Kidney epithelial cell (primary cell): Measurements from ENCODE around the gene DST. TPM values are rescaled to one million over a fixed set of nuclear protein-coding genes. Genes with fewer than 3 reads are reported as not detected.

Experiments
- DNase-seq: peaks from one replicate; pipeline ENCODE4 v3.0.0-alpha.2; 2010; ENCODE audit warnings: low read depth
- H3K27me3 ChIP-seq: 2 replicates; pipeline ENCODE4 v1.6.0; 2011; ENCODE audit warnings: low read length; ENCODE audit not compliant: control insufficient read depth, insufficient read depth
- H3K36me3 ChIP-seq: 2 replicates; pipeline ENCODE4 v1.5.1; 2011; ENCODE audit warnings: low read length; ENCODE audit not compliant: control insufficient read depth, insufficient read depth
- H3K4me3 ChIP-seq: 2 replicates; pipeline ENCODE4 v1.5.1; 2011; ENCODE audit warnings: low read depth, mild to moderate bottlenecking, control low read depth, low read length
- total RNA-seq: library from RNA; depleted of rRNA; stranded (reverse); fragments of >200 nt; gene quantifications from 2 replicates; pipeline ENCODE4 v1.2.3, GENCODE V29; 2015
- TF ChIP-seq, protein P1 (sequence below): IDR thresholded peaks from 2 replicates; pipeline ENCODE4 v1.5.1; 2011; ENCODE audit warnings: mild to moderate bottlenecking, moderate library complexity, low read length, control low read depth, inconsistent platforms; ENCODE audit not compliant: insufficient read depth, poor library complexity, severe bottlenecking

Gene DST
- total RNA-seq, 1 donor from 2014 or later = 91.3 TPM

DNA sequence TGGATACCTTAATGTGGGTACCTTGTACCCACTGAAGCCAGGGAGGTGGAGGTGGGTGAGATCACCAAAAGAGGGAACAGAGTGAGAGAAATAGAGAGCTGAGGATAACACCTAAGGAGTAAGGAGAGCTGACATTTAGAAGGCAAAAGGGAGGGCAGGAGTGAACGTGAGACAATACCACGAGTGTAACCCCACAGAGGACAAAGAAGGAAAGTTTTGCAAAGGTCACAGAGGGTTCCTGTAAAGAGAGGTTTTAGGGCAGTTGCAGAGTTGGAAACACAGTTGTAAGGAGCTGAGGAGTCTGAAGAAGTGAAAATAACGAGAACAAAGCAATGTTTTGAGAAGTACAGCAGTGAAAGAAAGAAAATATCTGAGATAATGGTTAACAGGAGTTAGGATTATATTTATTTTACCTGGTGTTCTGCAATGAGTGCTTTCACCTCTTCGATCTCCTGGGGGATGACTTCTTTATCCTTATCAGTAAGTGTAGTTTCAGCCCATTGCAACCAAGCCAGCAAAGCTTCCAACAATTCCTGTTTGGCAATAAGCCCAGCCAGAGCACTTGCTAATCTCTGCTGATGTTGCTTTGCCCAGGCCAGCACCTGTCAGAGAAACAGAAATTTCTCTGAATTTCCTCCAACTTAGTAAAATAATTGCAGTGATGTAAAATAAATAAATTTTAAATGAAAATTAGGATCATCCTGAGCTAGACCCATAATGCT is 166.8 kb downstream of the DST start:
- no peaks in the 10 kb centered on the region for H3K27me3 ChIP-seq
- TF ChIP-seq, protein P1, sequence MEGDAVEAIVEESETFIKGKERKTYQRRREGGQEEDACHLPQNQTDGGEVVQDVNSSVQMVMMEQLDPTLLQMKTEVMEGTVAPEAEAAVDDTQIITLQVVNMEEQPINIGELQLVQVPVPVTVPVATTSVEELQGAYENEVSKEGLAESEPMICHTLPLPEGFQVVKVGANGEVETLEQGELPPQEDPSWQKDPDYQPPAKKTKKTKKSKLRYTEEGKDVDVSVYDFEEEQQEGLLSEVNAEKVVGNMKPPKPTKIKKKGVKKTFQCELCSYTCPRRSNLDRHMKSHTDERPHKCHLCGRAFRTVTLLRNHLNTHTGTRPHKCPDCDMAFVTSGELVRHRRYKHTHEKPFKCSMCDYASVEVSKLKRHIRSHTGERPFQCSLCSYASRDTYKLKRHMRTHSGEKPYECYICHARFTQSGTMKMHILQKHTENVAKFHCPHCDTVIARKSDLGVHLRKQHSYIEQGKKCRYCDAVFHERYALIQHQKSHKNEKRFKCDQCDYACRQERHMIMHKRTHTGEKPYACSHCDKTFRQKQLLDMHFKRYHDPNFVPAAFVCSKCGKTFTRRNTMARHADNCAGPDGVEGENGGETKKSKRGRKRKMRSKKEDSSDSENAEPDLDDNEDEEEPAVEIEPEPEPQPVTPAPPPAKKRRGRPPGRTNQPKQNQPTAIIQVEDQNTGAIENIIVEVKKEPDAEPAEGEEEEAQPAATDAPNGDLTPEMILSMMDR = no peak
- no peak overlapping the region for H3K4me3 ChIP-seq
- DNase-seq = no peak
- H3K36me3 ChIP-seq = peaks cover 2% of the 10 kb centered on the region

DNA sequence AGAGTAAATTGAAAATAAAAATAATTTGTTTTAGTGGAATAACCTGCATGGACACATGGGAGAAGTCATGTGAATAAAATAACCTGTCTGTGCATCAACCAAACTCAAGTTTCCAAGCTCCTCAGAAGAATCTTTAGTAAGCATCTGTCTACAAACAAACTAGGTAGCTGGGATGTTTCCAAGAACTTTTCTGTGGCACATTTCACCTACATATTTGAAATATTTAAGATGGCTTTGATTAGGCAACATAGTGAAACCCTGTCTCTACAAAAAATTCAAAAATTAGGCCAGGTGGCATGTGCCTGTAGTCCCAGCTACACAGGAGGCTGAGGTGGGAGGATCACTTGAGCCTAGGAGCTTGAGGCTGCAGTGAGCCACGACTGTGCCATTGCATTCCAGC is 168.2 kb downstream of the DST start:
- DNase-seq = no peak
- Histone ChIP-seq H3K36me3 (peaks cover 2% of the 10 kb centered on the region), H3K4me3 (no peak overlapping the region), H3K27me3 (no peaks in the 10 kb centered on the region)
- TF ChIP-seq, protein P1 = no peak

DNA sequence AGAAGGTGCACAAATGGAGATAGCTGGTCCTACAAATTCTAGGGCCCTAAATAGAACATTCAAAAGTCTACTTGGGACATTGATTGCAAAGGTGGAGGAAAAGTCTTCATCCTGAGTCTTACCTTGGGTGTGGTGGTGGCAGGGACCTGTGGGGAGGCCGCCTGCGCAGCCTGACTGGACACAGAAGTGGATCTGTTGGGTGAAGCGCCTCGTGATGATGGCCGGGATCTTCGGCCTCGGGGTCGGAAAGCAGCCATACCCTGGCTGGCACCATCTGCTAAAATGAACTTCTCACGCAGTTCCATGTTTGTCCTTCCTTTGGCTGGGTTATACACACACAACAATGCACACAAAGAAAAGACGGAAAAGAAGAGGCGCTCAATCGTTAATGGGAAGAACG is 179.2 kb downstream of the DST start:
- no peaks in the 10 kb centered on the region for H3K27me3 ChIP-seq
- no peak overlapping the region for H3K4me3 ChIP-seq
- DNase-seq = no peak
- no peaks in the 10 kb centered on the region for H3K36me3 ChIP-seq
- TF ChIP-seq, protein P1 = no peak

DNA sequence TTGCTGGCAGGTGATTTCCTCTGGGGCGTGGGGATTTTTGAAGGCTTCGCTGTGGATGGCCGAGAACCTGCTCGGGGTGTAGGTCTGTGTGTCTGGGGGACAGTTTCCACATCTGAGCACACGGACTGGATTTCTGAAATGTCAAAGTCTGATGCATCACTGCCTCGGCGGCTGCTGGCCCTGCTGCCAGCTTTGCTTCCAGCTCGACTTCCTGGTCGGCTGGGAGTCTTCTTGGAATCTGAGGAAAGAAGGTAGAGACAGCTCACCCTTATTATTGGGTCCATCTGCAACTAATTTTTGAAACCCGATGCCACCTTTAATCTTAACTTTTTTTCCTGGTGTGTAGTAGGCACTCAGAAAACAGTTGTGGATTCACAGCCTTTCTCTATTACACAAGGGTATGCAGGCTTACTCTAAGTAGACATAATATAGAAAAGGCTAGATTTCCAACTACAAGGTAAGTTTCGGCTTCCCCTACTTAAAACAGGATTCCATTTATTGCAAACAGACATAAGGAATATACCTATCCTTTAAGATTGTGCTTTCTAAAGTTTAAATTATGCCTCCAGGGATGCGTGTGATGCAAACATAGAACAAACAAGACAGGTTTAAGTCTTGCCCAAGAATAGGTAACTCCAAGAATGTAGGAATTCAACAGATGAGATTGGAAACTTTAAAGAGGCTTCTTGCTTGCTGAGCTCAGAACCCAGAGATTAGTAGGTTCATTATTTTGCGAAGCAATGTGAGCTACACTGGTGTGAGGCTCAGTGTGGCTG is 183.5 kb downstream of the DST start:
- TF ChIP-seq, protein P1 = no peak
- no peaks in the 10 kb centered on the region for H3K27me3 ChIP-seq
- no peak overlapping the region for H3K4me3 ChIP-seq
- DNase-seq = no peak
- no peaks in the 10 kb centered on the region for H3K36me3 ChIP-seq

DNA sequence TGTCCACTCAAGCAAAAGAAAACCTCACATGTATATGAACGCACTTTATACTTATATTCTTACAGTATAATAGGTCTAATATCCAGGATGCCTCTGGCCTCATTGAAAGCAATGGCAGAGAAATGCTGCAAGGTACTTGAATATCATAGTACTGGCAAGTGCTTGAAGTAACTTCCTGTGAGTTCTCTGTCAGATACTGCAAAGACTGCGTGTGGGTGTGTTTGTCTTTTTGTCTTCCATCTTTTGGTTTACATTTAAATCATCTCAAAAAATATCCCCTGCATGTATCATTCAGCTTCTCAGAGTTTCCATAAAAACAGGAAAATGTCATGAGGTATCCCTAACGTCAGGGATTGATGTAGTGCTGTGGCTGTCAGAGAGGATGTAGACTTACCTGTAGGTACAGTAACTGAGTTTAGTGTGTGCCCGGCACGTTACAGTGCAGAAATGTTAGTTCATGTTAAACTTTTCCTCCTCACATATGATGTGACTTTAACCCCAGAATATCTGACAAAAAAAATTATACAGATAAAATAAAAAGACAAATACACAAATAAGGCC is 184.3 kb downstream of the DST start:
- no peaks in the 10 kb centered on the region for H3K36me3 ChIP-seq
- H3K27me3 ChIP-seq = no peaks in the 10 kb centered on the region
- TF ChIP-seq, protein P1 = no peak
- DNase-seq = no peak
- no peak overlapping the region for H3K4me3 ChIP-seq
